Stimulated activated CD8-positive, alpha-beta memory T cell treated with anti-CD3 and anti-CD28 coated beads, Interleukin-4, amount 100 ng/mL, for 48 hours (primary cell): ENCODE results near the gene MASP2.
"Not testable (repeated sequence)": the region's sequence is repeated elsewhere in the genome, so short reads cannot be mapped to it uniquely, and the experiment has no call there.

Source experiments
- DNase-seq: peaks from one replicate; pipeline ENCODE4 v3.0.0-alpha.2; 2020

The MASP2 gene

DNA sequence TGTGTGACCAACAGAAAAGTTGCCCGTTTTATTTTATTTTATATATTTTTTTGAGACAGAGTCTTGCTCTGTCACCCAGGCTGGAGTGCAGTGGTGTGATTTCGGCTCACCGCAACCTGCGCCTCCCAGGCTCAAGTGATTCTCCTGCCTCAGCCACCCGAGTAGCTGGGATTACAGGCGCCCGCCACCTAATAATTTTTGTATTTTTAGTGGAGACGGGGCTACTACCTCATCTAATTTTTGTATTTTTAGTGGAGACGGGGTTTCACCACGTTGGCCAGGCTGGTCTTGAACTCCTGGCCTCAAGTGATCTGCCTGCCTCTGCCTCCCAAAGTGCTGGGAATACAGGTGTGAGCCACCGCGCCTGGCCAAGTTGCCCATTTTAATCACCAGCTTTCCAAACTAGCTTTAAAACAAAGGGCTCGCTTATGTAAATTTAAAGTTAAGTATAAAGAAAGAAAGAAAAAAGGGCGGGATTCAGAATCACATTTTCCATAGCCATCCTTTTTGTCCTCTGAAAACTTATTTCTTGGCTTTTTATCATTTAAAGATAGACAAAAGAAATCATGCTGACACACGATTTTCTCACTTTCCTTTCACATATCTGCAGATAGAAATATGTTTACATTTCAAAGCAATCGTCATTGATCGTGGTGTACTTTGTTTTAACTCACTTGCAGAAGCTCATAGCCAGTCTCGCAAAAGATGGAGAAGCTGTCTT, 9.9 kb downstream of the MASP2 start:
- not testable (repeated sequence) for DNase-seq

DNA sequence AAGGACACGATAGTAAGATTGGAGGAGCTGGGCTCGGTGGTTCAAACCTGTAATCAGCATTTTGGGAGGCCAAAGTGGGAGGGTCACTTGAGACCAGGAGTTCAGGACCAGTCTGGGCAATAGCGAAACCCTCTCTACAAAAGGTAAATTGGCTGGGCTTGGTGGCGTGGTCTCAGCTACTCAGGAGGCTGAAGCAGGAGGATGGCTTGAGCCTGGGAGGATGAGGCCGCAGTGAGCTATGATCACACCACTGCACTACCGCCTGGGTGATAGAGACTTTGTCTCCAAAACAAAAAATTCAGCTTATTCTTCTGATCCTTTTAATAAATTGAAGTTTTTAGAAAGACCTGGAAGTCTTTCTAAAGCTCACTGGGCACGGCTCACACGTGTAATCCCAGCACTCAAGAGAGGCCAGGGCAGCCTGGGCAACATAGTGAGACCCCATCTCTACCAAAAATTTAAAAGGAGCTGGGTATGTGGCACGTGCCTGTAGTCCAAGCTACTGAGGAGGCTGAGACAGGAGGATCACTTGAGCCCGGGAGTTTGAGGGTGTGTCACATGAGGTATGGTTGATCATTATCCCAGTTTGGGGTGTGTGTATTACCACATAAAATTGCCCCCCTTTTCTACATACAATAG, 15.3 kb downstream of the MASP2 start:
- no peak for DNase-seq

DNA sequence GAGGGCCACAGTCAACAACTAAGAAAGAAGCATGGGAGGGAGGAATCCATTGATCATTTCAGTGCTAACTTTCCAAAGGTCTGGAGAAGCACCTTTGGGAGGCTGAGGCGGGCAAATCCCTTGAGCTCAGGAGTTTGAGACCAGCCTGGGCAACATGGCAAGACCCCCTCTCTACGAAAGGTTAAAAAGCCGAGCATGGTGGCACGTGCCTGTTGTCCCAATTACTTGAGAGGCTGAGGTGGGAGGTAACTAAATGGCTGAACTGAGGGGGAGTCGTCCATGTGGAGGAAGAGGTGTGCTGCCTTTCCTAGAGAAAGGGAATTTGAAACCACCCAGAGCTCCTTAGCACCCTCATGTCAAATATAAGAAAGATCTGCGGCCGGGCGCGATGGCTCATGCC, 16.2 kb downstream of the MASP2 start:
- DNase-seq = no peak

DNA sequence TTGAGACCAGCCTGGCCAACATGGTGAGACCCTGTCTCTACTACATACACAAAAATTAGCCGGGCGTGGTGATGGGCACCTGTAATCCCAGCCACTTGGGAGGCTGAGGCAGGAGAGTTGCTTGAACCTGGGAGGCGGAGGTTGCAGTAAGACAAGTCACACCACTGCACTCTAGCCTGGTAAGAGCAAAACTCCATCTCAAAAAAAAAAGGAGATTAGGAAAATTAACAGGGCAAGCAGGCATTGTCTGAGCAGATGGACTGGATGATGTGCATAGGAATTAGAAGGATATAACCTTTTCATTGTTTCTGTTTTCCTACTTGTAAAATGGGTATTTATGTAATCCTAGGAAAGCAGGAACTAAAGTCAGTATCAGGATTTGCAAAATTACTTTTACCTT, 19.0 kb downstream of the MASP2 start:
- no peak for DNase-seq

DNA sequence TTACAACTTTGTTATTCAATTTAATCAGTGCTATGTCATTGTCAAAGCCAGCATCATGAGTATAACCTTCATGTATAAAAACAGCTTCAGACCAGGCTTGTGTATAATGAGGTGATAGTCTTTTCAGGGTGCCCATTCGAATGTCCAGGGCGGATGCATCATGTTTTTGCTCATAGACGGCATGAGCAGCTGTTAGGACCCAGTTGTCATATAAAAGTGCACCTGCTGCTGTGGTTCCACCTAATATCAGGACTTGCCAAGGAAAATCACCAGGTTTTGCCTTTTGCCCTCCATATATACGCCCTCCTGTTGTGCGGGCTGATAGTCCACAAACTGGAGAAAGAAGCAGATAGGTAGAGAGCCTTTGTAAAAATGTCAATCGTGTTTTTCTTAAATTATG, 19.7 kb downstream of the MASP2 start:
- no peak for DNase-seq

DNA sequence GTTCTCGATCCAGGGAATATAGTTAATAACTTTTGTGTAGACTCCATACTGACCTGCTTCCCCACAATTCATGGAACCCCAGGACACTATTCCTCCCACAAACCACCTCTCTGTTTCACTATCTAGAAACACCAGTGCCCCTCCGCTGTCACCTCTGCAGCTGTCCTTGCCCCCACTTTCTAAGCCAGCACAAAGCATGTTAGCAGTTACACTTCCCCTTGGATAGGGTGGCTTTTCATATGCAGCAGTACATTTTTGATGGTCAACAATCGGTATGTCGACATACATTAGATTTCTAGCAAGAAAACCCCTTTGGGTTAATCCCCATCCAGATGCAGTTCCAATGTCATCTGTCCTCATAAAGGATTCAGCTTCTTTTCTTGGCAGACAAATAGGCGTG, 20.1 kb downstream of the MASP2 start:
- no peak for DNase-seq

DNA sequence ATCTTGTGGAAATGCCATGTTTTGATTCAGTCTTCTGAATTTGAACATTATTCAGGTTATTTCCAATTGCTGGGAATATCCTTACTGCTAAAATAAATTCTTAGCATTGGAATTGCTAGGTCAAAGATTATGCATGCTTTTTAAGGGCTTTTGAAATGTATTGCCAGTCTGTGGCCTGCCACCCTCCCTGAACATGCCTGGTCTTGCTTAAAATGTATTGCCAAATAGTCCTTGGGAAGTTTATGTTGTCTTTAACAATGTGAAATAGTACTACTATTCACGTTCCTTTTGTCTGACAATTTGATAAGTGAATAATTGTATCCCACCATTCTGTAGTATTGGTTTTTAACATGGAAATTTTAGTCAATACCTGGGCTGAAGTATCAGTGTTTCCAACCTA, 21.0 kb downstream of the MASP2 start:
- DNase-seq = no peak

DNA sequence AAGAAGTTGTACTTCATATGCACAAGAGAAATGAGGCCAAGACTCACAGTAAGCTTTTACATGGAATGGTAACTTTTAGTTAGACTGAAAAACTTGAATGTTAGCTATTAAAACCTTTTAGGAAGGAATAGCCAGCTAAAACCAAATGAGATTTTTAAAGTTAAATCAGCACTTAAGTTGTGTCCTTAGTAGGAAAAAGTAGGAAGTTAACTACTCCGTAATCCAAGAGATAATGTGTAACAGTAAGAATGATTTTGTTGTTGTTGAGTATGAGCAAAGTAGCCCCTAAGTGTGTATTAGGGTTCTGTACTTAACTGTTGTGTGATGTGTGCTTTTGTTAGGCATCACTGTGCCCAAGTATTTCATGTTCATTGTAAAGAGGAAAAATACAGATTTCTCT, 21.4 kb downstream of the MASP2 start:
- DNase-seq = no peak

DNA sequence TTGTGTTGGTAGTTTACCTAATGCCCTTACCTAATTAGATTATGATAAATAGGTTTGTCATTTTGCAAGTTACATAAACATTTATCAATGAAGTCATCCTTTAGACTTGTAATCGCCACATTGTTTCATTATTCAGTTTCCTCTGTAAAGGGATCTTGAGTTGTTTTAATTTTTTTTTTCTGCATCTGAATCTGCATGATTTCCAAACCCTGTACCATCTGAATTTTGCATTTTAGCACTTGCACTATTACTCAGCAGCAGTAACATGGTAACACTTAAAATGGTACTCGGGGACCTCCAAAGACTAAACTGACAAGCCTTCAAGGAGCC, 22.2 kb downstream of the MASP2 start:
- no peak for DNase-seq

DNA sequence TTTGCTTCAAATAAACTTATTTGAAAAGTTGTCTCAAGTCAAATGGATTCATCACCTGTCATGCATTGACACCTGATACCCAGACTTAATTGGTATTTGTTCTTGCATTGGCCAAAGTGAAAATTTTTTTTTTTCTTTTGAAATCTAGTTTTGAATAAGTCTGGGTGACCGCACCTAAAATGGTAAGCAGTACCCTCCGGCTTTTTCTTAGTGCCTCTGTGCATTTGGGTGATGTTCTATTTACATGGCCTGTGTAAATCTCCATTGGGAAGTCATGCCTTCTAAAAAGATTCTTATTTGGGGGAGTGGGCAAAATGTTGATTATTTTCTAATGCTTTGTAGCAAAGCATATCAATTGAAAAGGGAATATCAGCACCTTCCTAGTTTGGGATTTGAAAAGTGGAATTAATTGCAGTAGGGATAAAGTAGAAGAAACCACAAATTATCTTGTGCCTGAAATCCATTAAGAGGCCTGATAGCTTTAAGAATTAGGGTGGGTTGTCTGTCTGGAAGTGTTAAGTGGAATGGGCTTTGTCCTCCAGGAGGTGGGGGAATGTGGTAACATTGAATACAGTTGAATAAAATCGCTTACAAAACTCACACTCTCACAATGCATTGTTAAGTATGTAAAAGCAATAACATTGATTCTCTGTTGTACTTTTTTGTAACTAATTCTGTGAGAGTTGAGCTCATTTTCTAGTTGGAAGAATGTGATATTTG, 22.7 kb downstream of the MASP2 start:
- DNase-seq = no peak

DNA sequence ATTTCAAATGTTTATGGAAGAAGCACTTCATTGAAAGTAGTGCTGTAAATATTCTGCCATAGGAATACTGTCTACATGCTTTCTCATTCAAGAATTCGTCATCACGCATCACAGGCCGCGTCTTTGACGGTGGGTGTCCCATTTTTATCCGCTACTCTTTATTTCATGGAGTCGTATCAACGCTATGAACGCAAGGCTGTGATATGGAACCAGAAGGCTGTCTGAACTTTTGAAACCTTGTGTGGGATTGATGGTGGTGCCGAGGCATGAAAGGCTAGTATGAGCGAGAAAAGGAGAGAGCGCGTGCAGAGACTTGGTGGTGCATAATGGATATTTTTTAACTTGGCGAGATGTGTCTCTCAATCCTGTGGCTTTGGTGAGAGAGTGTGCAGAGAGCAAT, 23.8 kb downstream of the MASP2 start:
- no peak for DNase-seq

DNA sequence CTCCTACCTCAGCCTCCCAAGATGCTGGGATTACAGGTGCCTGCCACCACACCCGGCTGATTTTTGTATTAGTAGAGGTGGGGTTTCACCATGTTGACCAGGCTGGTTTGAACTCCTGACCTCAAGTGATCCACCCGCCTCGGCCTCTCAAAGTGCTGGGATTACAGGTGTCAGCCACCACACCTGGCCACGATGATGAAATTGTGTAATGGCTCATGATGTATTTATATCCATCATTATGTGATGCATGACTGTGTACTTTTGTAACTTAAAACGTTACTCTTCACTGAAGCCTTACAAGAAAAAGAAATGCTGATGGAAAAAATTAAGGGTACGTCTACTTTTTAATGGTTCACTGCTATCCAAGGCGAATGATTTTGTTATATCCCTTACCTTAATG, 27.1 kb downstream of the MASP2 start:
- DNase-seq = no peak

DNA sequence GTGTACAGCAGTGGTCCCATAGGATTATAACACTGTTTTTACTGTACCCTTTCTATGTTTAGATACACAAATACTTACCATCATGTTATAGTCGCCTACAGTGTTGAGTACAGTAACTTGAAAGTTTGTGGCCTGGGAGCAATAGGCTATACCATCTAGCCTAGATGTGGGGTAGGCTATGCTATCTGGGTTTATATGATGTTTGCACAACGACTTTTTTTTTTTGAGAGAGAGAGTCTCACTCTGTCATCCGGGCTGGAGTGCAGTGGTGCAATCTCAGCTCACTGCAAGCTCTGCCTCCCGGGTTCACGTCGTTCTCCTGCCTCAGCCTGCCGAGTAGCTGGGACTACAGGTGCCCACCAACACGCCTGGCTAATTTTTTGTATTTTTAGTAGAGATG, 27.7 kb downstream of the MASP2 start:
- not testable (repeated sequence) for DNase-seq

DNA sequence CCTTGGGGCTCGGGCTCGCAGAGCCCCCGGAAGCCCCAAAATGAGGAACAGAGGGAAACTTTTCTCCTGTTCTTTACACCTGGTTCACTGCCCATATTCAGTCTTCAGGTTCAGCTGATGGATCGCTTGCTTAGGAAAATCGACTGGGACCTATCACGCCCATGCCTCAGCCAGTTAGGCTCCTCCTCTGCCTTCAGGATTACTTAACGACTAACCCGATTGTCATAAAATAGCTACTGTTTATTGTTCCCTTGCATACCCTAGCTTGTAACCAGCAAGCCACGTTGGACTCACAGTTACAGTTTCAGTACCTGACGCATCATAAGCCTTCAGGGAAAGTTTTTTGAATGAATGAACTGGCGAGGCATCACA, 33.9 kb downstream of the MASP2 start:
- no peak for DNase-seq

DNA sequence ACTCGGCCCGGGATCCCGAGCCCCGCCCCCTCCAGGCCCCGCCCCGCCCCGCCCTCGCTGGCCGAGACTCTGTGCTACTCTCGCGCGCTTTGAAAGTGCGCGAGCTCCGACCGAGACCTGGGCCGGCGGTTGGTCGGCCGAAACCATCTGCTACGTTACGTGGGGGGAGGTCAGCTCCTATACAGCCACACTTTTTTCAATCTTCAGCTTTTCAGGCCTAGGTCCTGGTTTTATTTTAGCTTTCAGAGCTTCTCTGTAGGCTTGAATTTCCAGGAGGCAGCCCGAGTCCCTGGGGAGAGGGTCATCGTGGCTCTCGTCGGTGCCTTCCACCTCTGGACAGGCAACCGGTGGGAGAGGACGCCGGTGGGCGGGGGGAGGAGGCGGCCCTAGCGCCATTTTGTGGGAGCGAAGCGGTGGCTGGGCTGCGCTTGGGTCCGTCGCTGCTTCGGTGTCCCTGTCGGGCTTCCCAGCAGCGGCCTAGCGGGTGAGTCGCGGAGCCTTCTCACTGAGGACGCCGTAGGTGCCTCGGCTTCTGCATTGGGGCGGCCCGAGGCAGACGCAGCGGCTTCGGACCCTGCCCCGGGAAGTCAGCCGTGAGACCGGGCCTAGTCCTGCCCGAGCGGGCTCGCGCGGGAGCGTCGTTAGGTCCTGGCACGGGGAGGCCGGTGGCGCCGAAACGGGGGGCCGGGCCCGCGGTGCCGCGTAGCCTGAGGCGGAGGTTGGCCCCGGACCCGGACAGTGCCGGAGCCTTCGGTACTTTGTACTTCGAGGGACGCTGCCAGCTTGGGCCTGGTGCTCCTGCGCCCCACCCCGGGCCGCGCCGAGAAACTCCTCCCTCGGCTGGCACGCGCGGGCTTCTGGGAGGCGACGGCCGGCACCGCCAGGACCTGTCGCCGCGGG, 34.5 kb downstream of the MASP2 start, which contains the start of gene TARDBP:
Gene TARDBP (plus strand): TSS at position 395 of the 900 bp plus-strand sequence. CDS start 1,074 bp downstream, outside the sequence.
- peak; percentile 93 for DNase-seq

DNA sequence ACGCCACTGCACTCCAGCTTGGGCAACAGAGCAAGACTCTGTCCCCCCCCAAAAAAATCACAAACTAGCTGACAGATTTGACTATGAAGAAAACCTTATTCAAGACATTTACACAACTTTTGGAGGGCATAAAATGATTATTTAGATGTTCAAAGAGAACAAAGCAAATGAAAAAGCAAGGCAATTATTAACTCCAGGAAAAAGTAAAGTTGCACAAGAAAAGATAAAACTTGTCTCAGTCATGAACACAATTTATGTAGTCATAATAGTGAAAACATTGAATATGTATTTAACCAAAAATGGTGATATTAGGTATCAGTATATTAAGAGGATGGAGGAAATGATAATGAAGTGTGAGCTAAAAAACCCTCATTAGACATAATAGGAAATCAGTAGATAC, 46.5 kb downstream of the MASP2 start:
- no peak for DNase-seq

DNA sequence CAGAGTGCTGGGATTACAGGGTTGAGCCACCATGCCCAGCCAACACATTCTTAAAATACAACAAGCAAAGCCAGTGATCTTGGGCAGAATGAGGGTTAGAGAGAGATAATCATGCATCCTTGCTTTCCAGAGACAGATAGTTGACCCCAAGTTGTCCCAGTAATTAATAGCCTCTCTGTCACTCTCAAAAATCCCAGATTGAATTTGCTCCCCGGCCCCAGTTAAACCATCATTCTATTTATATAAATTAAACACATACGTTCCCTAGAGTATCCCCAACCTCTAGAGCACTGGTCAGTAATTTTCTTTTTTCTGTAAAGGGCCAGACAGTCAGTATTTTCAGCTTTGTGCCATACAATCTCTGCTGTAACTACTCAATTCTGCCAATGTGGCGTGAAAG, 50.9 kb downstream of the MASP2 start:
- no peak for DNase-seq

DNA sequence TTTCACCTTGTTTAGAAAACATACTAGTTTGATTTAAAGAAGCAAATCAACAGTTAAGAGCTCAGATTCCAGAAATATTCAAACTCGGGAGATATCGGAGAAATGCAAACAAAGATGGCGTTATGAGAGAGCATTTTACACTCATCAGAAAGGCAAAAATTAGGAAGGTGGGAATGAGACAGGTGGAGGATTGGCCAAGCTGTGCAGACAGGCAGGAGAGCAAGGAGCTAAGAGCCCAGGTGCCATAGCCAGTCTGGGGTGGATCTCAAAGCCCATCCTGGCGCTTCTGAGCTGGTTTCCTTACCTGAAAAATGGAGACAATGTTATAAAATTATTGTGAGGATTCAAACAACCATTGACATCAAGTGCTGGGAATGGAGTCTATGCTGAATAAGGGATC, 54.2 kb downstream of the MASP2 start:
- DNase-seq = no peak

DNA sequence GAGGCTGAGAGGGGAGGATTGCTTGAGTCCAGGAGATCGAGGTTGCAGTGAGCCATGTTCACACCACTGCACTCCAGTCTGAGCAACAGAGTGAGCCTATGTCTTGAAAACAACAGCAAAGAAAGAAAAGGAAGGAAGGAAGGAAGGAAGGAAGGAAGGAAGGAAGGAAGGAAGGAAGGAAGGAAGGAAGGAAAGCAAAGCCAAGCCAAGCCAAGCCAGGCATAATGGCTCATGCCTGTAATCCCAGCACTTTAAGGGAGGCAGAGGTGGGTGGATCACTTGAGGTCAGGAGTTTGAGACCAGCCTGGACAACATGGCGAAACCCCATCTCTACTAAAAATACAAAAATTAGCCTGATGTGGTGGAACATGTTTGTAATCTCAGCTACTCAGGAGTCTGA, 55.0 kb downstream of the MASP2 start:
- not testable (repeated sequence) for DNase-seq

DNA sequence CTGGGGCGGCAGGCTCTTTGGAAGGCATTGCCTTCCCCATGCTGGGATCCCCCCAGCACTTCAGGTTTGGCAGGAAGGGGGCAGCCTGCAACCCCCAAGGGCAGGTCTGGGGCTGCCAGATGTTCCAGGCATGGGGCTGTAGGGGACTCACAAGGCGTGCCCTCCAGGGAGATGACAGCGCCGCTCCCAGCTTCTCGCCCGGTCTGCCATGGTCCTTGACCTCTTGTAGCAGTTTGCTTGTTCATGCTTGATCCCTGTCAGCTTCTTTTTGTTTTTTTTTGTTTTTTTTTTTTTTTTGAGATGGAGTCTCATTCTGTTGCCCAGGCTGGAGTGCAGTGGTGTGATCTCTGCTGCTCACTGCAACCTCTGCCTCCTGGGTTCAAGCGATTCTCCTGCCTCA, 56.2 kb downstream of the MASP2 start:
- no peak for DNase-seq

DNA sequence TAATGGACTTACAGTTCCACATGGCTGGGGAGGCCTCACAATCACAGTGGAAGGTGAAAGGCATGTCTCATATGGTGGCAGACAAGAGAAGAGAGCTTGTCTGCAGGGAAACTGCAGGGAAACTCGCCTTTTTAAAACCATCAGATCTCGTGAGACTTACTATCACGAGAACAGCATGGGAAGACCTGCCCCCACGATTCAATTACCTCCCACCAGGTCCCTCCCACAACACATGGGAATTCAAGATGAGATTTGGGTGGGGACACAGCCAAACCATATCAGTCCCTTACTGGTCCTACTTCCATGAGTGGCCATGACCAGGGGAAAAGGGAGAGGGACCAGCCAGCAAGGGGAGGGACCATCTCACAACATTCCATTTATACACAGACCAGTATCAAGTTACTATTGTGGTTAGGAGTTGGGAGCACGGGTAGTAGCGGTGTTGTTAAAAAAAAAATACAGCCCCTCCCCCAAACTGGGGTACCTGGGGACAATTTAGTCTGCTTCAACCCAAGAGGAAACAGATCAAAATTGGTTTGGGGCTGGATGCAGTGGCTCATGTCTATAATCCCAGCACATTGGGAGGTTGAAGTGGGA, 57.0 kb downstream of the MASP2 start:
- not testable (repeated sequence) for DNase-seq

DNA sequence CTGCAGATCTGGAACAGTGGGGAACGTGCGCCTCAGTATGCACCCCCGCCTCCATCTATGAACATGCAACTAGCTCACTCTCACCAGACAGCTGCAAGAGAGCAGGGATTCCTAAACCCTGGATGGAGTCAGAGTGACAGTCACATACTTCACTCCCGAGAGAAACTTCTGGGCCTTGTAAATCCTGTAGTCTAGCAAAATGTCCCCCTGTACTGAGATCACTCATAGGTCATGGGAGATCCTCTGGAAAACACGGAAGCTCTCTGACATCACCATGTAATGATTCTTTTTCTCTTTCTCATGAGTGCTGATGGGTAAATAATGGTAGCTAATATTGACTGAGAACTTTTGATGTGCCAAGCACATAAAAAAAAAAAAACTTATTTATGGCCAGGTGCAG, 57.9 kb downstream of the MASP2 start:
- DNase-seq = no peak
